HG03025 (cell line): ENCODE measurements around the gene VGLL3.
"Not testable (repeated sequence)": the region's sequence is repeated elsewhere in the genome, so short reads cannot be mapped to it uniquely, and the experiment has no call there.

Experiments used
- ATAC-seq: cut with Tn5 transposase; IDR thresholded peaks from one replicate; pipeline ENCODE4 v1.9.1; 2021; ENCODE audit warnings: mild to moderate bottlenecking, moderate library complexity; ENCODE audit not compliant: unreplicated experiment, low FRiP score

The VGLL3 gene

GRCh38 chr3:86990734-86991481, at the start of gene VGLL3:
TSS of gene VGLL3 (minus strand) at chr3:86991149. CDS start at chr3:86990743, 406 bp downstream.
- ATAC-seq: peak; percentile 42

GRCh38 chr3:87037652-87038051, 46.7 kb upstream of the VGLL3 start:
- no peak for ATAC-seq

- ATAC-seq: no peak
These were observed 45.7 kb upstream of the VGLL3 start for GRCh38 chr3:87036671-87037070.

GRCh38 chr3:87035339-87035738, 44.4 kb upstream of the VGLL3 start:
- no peak for ATAC-seq

GRCh38 chr3:87033205-87033604, 42.3 kb upstream of the VGLL3 start:
- no peak for ATAC-seq

GRCh38 chr3:87025661-87026645, 35.0 kb upstream of the VGLL3 start:
- no peak for ATAC-seq

GRCh38 chr3:87017370-87017769, 26.4 kb upstream of the VGLL3 start:
- not testable (repeated sequence) for ATAC-seq

GRCh38 chr3:87009271-87009670, 18.3 kb upstream of the VGLL3 start:
- no peak for ATAC-seq

- no peak for ATAC-seq
These were observed 16.0 kb upstream of the VGLL3 start for GRCh38 chr3:87006844-87007439.

- ATAC-seq: no peak
These were observed 13.9 kb upstream of the VGLL3 start for GRCh38 chr3:87004883-87005282.

- ATAC-seq: no peak
These were observed 11.4 kb upstream of the VGLL3 start for GRCh38 chr3:87002346-87002745.

- no peak for ATAC-seq
These were observed 10.6 kb upstream of the VGLL3 start for GRCh38 chr3:87001473-87002098.

- no peak for ATAC-seq
These were observed 10.0 kb upstream of the VGLL3 start for GRCh38 chr3:87000940-87001339.

- no peak for ATAC-seq
These were observed 7.6 kb upstream of the VGLL3 start for GRCh38 chr3:86998569-86998968.

- no peak for ATAC-seq
These were observed 5.5 kb upstream of the VGLL3 start for GRCh38 chr3:86996261-86996955.

GRCh38 chr3:86995537-86995936, 4.6 kb upstream of the VGLL3 start:
- ATAC-seq: no peak

GRCh38 chr3:86993704-86994103, 2.8 kb upstream of the VGLL3 start:
- ATAC-seq: no peak

- no peak for ATAC-seq
These were observed 989 bp upstream of the VGLL3 start for GRCh38 chr3:86991840-86992435.

- no peak for ATAC-seq
These were observed 500 bp upstream of the VGLL3 start for GRCh38 chr3:86991482-86991815.
